Coronary artery (tissue), 2 donors: ENCODE measurements around the gene PRSS48.
A peak's percentile ranks its signal among the peaks of the same experiment; 100 is the strongest.
"Not testable (repeated sequence)": the region's sequence is repeated elsewhere in the genome, so short reads cannot be mapped to it uniquely, and the experiment has no call there.

Source experiments
- DNase-seq: peaks from one replicate; pipeline ENCODE4 v3.0.0-alpha.2; 2017; ENCODE audit warnings: low spot score
- H3K27ac ChIP-seq, 2 donors: fragments of 200-600 bp; sonication (generic); one replicate each; pipeline ENCODE4 v1.5.1; 2016 to 2019
- H3K4me3 ChIP-seq: fragments of 200-600 bp; sonication (generic); 2 replicates; pipeline ENCODE4 v1.5.1; 2016; ENCODE audit warnings: mild to moderate bottlenecking, moderate library complexity
- CTCF ChIP-seq: fragments of 200-600 bp; sonication (generic); IDR thresholded peaks from one replicate; pipeline ENCODE4 v1.5.1; 2019; ENCODE audit warnings: antibody characterized with exemption

Gene PRSS48, protein sequence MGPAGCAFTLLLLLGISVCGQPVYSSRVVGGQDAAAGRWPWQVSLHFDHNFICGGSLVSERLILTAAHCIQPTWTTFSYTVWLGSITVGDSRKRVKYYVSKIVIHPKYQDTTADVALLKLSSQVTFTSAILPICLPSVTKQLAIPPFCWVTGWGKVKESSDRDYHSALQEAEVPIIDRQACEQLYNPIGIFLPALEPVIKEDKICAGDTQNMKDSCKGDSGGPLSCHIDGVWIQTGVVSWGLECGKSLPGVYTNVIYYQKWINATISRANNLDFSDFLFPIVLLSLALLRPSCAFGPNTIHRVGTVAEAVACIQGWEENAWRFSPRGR

GRCh38 chr4:151276787-151277562 lies at the start of gene PRSS48:
PRSS48 (plus strand) TSS chr4:151277161; CDS start chr4:151277173, 12 bp downstream.
- Histone ChIP-seq H3K27ac (no peak within 1 kb of the TSS), H3K4me3 (no peak within 1 kb of the TSS)
- TF ChIP-seq CTCF = peak; percentile 47
- DNase-seq = no peak

- H3K4me3 ChIP-seq = peak overlapping the region; percentile 65
- peak overlapping the region; percentile 80 to 92 for H3K27ac ChIP-seq
- TF ChIP-seq CTCF = no peak
- DNase-seq = no peak
These were observed 49.8 kb upstream of the PRSS48 start for GRCh38 chr4:151227172-151227571.

DNA sequence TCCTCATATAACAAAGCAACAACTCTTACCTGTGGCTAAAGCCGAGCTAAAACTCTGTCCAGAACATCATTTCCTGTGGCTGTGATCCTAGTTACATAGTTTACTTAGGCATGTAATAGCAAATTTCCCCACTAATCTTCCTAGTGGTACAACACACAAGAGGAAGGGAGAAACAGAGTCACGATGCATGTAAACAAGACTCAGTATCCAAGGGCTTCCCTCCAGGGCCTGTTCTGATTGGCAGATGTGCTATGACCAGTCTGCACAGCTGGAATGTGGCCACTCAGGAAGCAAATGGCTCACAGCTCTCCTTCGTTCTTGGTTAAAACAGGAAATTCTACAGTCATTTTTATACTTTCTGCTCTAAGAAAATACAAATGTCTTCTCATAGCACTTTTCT lies 49.2 kb upstream of the PRSS48 start:
- TF ChIP-seq CTCF = no peak
- DNase-seq = peak; percentile 83
- peak overlapping the region; percentile 80 to 92 for H3K27ac ChIP-seq
- H3K4me3 ChIP-seq = peak overlapping the region; percentile 65

DNA sequence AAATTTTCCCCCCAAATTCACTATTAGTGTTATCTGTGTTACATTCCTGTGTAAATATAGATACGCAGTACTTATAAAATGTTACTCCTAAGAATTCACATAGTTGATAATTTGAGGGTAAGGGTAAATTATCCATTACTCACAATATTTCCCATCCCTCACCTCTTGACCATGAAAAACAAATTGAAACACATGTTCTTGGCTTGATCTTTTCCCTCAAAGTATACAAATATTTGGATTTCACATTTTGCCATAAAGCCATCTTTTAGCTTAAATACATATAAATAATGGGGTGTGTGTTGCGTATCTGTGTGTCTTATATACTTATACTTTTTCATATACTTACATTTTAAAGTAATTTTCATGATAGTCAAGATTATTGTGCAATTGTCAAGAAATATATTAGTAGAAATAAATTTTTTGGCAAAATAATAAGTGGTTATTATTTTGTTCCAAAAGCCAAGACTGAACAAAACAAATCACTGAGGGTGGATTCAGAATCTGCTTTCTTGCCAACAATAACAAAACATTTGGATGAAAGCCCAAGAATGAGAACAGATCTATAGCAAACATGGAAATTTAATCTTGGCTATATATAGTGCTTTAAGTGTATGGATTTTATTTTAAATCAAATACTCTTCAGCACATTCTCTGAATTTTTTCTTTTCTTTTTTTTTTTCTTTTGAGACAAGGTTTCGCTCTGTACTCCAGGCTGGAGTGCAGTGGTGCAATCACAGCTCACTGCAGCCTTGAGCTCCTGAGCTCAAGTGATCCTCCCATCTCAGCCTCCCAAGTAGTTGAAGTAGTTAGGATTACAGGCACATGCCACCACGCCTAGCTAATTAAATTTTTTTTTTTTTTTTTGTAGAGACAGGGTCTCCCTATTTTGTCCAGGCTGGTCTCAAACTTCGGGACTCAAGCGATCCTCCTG lies 48.5 kb upstream of the PRSS48 start:
- no peak for DNase-seq
- Histone ChIP-seq H3K4me3 (peak overlapping the region; percentile 65), H3K27ac (peak overlapping the region; percentile 80 to 92)
- no peak for TF ChIP-seq CTCF

DNA sequence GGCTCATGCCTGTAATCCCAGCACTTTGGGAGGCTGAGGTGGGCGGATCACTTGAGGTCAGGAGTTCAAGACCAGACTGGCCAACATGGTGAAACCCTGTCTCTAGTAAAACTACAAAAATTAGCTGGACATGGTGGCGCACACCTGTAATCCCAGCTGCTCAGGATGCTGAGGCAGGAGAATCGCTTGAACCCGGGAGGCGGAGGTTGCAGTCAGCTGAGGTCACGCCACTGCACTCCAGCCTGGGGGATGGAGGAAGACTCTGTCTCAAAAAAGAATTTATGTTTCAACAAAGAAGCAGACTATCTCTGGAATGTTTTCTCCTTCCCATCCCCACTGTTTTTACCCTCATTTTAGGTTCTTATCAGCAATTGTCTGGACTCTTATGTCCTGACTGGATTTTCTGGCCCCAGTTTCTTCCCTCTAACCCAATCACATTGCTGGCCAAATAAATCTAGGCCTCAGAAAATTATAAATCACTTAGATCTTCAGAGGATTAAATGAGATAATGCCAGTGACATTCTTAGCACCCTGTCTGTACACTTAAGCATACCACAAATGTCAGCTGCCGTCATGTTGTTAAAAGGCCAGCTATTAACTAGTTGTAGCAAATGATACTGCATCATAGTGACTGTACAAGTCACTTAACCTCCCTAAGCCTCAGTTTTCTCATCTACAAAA lies 44.9 kb upstream of the PRSS48 start:
- DNase-seq = no peak
- peak overlapping the region in 1 of 2 donors; percentile 40 for H3K27ac ChIP-seq
- TF ChIP-seq CTCF = no peak
- H3K4me3 ChIP-seq = no peak overlapping the region

GRCh38 chr4:151233600-151233999 lies 43.4 kb upstream of the PRSS48 start:
- TF ChIP-seq CTCF = no peak
- H3K4me3 ChIP-seq = no peak overlapping the region
- no peak for DNase-seq
- H3K27ac ChIP-seq = no peak overlapping the region

GRCh38 chr4:151235373-151235772 lies 41.6 kb upstream of the PRSS48 start:
- H3K4me3 ChIP-seq, H3K27ac ChIP-seq, DNase-seq: not testable (repeated sequence)
